Stimulated activated CD8-positive, alpha-beta memory T cell treated with anti-CD3 and anti-CD28 coated beads, Interleukin-12 subunit alpha, Interleukin-12 subunit beta, amount 100 ng/mL, for 24 hours (primary cell): ENCODE measurements around the gene ZNF225.
"Not testable (repeated sequence)": the region's sequence is repeated elsewhere in the genome, so short reads cannot be mapped to it uniquely, and the experiment has no call there.

Experiments used
- DNase-seq: peaks from one replicate; pipeline ENCODE4 v3.0.0-alpha.2; 2020; ENCODE audit errors: extremely low read depth

Gene ZNF225

GRCh38 chr19:44163789-44164188 lies 50.6 kb downstream of the ZNF225 start:
- DNase-seq: no peak

DNA sequence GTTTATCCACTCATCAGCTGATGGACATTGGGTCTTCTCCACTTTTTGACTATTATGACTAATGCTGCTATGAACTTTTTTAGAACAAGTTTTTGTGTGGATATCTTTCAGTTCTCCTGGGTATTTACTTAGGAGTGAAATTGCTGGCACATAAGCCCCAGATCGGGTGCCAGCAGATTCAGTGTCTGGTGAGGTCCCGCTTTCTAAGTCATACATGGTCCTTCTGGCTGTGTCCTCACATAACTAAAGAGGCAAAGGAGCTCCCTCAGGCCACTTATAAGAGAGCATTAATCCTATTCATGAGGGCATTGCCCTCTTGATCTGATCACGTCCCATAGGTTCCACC lies 51.1 kb downstream of the ZNF225 start:
- DNase-seq: no peak

GRCh38 chr19:44164673-44165512 lies 51.7 kb downstream of the ZNF225 start, which contains the start of gene ZNF226:
ZNF226 (plus strand) TSS chr19:44165100; CDS start chr19:44170081, 4,981 bp downstream.
- peak; percentile 50 for DNase-seq

- DNase-seq: not testable (repeated sequence)
Observed at GRCh38 chr19:44170660-44171059, 57.5 kb downstream of the ZNF225 start.

DNA sequence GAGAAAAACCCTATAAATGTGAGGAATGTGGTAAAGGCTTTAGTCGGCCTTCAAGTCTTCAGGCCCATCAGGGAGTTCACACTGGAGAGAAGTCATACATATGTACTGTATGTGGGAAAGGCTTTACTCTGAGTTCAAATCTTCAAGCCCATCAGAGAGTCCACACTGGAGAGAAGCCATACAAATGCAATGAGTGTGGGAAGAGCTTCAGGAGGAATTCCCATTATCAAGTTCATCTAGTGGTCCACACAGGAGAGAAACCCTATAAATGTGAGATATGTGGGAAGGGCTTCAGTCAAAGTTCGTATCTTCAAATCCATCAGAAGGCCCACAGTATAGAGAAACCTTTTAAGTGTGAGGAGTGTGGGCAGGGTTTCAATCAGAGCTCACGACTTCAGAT lies 63.4 kb downstream of the ZNF225 start:
- DNase-seq: no peak

DNA sequence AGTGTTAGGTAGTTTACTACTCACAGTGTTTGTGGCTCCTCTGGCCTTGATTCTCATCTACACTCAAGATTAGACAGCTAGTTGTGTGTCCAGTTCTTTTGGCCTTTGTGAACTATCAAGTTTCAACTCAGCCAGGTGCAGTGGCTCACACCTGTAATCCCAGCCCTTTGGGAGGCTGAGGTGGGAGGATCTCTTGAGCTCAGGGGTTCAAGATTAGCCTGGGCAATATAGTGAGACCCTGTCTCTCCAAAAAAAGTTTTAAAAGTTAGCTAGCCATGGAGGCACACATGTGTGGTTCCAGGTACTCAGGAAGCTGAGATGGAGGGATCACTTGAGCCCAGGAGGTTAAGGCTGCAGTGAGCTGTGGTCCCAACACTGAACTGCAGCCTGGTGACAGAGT lies 67.8 kb downstream of the ZNF225 start:
- DNase-seq: no peak

GRCh38 chr19:44182145-44182544 lies 68.9 kb downstream of the ZNF225 start:
- DNase-seq: no peak
